Muscle layer of colon (tissue), 2 donors: Measurements from ENCODE around the gene BPIFB2.
"Not testable (repeated sequence)": the region's sequence is repeated elsewhere in the genome, so short reads cannot be mapped to it uniquely, and the experiment has no call there.

Experiments used
- H3K27ac ChIP-seq: one replicate; pipeline ENCODE4 v1.7.0; 2013; ENCODE audit warnings: low read depth, mild to moderate bottlenecking, low read length, moderate library complexity
- H3K27me3 ChIP-seq, 2 donors: one replicate each; pipeline ENCODE4 v1.7.0; 2013; ENCODE audit warnings: low read length in 2 of 2, mild to moderate bottlenecking in 2 of 2; ENCODE audit not compliant: insufficient read depth in 2 of 2, control insufficient read depth in 1 of 2
- H3K36me3 ChIP-seq: one replicate; pipeline ENCODE4 v1.7.0; 2013; ENCODE audit warnings: mild to moderate bottlenecking, low read length; ENCODE audit not compliant: insufficient read depth
- H3K4me1 ChIP-seq: one replicate; pipeline ENCODE4 v1.7.0; 2013; ENCODE audit warnings: mild to moderate bottlenecking, low read length; ENCODE audit not compliant: insufficient read depth
- H3K4me3 ChIP-seq, 2 donors: one replicate each; pipeline ENCODE4 v1.7.0; 2013; ENCODE audit warnings: low read length in 2 of 2, low read depth in 1 of 2, mild to moderate bottlenecking in 1 of 2, moderate library complexity in 1 of 2
- H3K9ac ChIP-seq: one replicate; pipeline ENCODE4 v1.7.0; 2013; ENCODE audit warnings: low read length
- H3K9me3 ChIP-seq: one replicate; pipeline ENCODE4 v1.7.0; 2013; ENCODE audit warnings: mild to moderate bottlenecking, low read length
- donor health status: abdominal sarcoma.
- donor health status: Adenocarcinoma of cecum.

BPIFB2 gene

DNA sequence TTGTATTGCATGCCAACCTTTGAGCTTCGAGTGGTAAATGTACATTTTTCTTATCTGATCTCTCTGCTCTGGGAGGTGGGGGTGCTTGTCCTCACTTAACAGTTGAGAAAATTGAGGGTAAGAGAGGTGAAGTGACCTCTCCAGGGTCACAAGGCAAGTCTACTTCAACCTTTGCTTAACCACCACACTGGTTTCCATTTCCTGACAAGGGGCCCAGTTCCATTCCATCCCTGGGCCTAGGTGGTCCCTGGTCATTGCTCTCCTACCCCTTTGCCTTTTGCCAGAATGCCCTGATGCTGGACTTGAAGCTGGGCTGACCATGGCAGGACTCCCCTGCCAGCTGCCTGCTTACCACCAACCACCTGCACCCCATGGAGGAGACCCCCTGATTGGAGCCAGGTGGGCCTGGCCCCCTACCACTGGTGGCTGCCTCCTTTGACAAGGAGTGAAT, 36.3 kb downstream of the BPIFB2 start:
- Histone ChIP-seq H3K27ac (no peak overlapping the region), H3K4me1 (no peaks in the 10 kb centered on the region), H3K4me3 (no peak overlapping the region), H3K27me3 (no peaks in the 10 kb centered on the region), H3K9me3 (no peaks in the 10 kb centered on the region), H3K36me3 (no peaks in the 10 kb centered on the region), H3K9ac (no peak overlapping the region)

DNA sequence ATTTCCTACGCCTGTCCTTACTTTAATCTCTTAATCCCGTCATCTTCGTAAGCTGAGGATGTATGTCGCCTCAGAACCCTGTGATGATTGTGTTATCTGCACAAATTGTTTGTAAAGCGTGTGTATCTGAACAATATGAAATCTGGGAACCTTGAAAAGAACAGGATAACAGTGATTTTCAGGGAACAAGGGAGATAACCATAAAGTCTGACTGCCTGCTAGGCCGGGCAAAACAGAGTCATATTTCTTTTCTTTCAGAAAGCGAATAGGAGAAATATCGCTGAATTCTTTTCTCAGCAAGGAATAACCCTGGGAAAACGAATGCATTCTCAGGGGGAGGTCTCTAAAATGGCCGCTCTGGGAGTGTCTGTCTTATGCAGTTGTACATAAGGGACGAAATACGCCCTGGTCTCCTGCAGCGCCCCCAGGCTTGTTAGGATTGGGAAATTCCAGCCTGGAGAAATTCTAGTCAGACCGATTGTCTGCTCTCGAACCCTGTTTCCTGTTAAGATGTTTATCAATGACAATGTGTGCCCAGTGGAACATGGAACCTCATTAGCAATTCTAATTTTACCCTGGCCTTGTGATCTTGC, 37.7 kb downstream of the BPIFB2 start:
- not testable (repeated sequence) for H3K4me1 ChIP-seq, H3K4me3 ChIP-seq, H3K36me3 ChIP-seq, H3K9ac ChIP-seq, H3K27ac ChIP-seq, H3K27me3 ChIP-seq, H3K9me3 ChIP-seq

DNA sequence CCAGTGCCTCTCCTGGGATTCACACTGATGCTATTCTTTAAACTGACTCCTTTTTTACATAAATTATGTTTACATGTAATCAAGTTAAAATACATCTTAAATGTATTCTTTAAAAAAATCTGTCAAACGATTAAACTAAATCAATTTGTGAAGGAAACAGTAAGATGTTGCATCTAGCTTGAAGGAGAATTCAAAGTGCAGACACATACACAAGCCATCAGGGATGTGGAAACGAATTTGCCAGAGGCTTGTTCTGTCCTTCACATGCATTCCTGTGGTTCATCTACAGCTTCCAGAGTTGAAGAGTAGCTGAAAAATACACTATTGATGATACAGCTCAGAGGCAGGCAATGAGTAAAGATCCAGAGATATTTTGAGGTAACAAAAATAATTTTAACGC, 38.9 kb downstream of the BPIFB2 start:
- Histone ChIP-seq H3K4me1 (no peaks in the 10 kb centered on the region), H3K27me3 (no peaks in the 10 kb centered on the region), H3K36me3 (no peaks in the 10 kb centered on the region), H3K4me3 (no peak overlapping the region), H3K27ac (no peak overlapping the region), H3K9ac (no peak overlapping the region), H3K9me3 (no peaks in the 10 kb centered on the region)

DNA sequence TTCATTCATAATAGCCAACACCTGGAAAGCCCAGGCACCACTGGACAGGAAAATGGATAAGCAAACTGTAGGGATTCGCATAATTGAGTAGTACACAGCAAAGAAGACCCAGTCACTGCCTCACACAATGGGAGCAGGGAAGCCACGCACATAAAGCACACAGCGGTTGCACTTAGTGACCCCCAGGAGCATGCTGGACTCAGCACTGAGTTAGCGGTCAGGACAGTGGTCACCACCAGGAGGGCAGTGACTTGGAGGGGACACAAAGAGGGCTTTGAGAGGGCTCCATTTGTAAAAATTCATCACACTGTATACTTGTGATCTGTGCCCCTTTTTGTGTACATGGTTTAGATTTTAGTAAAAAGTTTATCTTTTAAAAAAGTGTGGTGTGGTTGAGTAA, 43.8 kb downstream of the BPIFB2 start:
- H3K36me3 ChIP-seq = no peaks in the 10 kb centered on the region
- no peak overlapping the region for H3K9ac ChIP-seq
- no peak overlapping the region for H3K27ac ChIP-seq
- H3K4me1 ChIP-seq = no peaks in the 10 kb centered on the region
- H3K9me3 ChIP-seq = no peaks in the 10 kb centered on the region
- H3K4me3 ChIP-seq = no peak overlapping the region
- no peaks in the 10 kb centered on the region for H3K27me3 ChIP-seq

DNA sequence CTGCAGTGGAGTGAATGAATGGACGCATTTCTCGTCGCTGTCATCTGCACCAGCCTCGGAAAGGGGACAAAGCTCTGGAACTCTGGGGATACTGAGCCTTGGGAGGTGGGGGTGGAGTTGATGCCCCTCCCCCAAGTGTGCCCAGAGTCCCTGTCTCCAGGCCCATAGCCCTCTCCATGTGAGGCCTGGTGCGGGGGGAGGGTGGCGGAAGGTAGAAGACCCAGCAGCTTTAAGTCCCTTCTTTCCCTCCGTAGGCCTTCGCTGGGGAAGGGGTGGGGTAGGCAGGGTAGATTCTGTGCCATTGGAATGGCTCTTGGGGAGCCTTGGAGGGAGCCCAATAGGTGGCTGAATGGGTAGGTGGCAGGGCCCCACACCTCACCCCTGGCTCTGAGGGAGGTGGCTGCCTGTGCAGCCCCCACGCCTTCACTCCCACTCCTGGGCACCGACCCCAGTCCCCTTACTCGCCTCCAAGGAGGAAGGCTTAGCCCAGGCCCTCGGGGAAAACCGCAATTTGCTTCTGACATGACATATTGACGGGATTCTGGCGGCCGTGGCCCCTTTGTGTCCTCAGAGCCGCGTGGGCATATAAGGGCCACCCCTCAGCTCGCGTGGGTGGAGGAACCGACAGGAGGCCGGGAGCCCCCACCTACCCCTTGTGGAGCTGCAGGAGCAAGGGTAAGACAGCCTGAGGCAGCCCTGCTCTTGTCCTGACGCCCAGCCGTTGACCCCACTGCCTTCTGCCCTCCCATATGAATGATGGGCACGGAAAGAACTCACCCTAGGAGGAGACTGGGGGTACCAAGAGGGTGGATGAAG, 46.0 kb downstream of the BPIFB2 start, which contains the start of gene BPIFB3:
Gene BPIFB3, plus strand, starts transcription at position 613 of the 816 bp plus-strand sequence. CDS start 1,533 bp downstream, outside the sequence.
- Histone ChIP-seq H3K27me3 (no peaks in the 10 kb centered on the region), H3K9me3 (no peaks in the 10 kb centered on the region), H3K36me3 (no peaks in the 10 kb centered on the region), H3K4me1 (no peaks in the 10 kb centered on the region), H3K4me3 (no peak within 1 kb of the TSS), H3K9ac (no peak within 1 kb of the TSS), H3K27ac (no peak within 1 kb of the TSS)

DNA sequence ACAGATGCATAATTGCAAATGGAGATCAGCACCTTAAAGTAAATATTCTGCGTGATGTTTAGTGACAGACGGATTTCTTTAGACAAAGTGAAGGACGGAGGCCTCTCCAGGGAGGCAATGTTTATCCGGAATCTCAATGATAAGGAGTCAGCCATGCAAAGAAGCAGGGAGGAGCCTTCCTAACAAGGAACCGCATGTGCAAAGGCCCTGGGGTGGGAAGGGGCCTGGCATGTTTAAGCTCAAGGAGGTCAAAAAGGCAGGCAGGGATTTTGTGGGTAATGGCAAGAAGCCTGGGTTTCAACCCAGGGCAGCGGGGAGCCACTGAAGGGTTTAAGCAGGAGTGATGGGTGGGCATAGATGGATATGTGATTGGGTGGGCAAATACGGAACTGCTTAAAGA, 46.9 kb downstream of the BPIFB2 start:
- Histone ChIP-seq H3K36me3 (no peaks in the 10 kb centered on the region), H3K27me3 (no peaks in the 10 kb centered on the region), H3K4me3 (no peak overlapping the region), H3K27ac (no peak overlapping the region), H3K9ac (no peak overlapping the region), H3K4me1 (no peaks in the 10 kb centered on the region), H3K9me3 (no peaks in the 10 kb centered on the region)

DNA sequence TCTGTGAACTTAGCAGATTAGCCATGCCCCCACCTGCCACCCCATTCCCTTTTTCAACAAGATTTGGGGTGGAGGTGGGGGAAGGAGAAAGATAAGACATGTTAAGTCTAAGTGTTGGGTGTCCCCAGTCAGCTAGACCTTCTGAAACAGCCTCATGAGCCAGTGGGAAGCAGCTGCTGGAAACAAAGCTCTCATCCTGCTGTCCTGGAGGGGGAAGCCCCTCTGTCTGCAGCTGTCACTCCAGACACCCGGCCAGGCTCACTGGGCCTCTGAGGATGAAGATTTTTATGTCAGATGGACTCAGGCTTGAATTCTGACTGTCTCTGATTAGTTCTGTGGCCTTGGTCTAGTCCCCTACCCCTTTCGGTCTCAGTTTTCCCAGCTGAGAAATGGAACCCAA, 47.3 kb downstream of the BPIFB2 start:
- no peaks in the 10 kb centered on the region for H3K36me3 ChIP-seq
- no peaks in the 10 kb centered on the region for H3K9me3 ChIP-seq
- H3K9ac ChIP-seq = no peak overlapping the region
- H3K4me3 ChIP-seq = no peak overlapping the region
- H3K27me3 ChIP-seq = no peaks in the 10 kb centered on the region
- no peaks in the 10 kb centered on the region for H3K4me1 ChIP-seq
- no peak overlapping the region for H3K27ac ChIP-seq

DNA sequence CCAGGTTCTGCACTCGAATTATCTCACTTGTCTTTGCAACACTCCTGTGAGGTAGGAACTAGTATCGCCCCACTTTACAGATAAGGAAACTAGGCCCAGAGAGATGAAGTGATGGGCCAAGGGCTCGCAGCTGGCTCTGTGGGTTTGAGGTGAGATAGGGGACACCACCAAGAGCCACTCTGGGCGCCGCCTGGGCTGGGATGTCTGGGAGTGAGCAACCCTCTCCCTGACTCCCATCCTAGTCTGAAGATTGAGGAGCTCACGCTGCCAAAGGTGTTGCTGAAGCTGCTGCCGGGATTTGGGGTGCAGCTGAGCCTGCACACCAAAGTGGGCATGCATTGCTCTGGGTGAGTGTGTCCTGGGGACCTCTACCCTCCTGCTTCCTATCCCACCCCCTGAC, 51.6 kb downstream of the BPIFB2 start:
- no peaks in the 10 kb centered on the region for H3K27me3 ChIP-seq
- H3K4me1 ChIP-seq = no peaks in the 10 kb centered on the region
- H3K9ac ChIP-seq = no peak overlapping the region
- H3K27ac ChIP-seq = no peak overlapping the region
- H3K36me3 ChIP-seq = no peaks in the 10 kb centered on the region
- H3K9me3 ChIP-seq = no peaks in the 10 kb centered on the region
- no peak overlapping the region for H3K4me3 ChIP-seq

DNA sequence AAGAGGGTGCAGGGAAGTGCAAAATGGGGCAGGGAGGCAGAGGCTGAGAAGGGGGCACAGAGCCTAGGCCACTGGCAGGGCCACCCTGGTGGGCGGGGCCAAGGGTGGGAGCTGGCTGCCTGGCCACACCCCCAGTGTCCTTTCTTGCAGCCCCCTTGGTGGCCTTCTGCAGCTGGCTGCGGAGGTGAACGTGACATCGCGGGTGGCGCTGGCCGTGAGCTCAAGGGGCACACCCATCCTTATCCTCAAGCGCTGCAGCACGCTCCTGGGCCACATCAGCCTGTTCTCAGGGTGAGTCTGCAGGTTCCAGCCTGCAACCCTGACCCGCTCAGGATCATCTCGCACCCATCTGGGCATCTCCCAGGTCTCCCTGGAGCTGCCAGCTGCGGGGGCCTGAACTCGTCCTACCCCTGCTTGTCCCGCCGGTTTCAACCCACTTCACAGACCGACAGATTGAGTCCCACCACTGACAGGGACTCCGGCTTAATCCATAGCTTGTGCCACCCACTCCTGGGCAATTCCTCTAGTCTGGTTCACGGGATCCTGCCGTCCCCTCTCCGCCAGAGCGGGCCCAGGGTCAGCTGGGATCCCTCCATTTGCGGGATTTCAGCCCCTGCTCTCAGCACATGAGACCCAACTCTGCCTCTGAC, 52.4 kb downstream of the BPIFB2 start:
- H3K36me3 ChIP-seq = no peaks in the 10 kb centered on the region
- no peak overlapping the region for H3K9ac ChIP-seq
- H3K27me3 ChIP-seq = no peaks in the 10 kb centered on the region
- no peaks in the 10 kb centered on the region for H3K4me1 ChIP-seq
- no peaks in the 10 kb centered on the region for H3K9me3 ChIP-seq
- H3K27ac ChIP-seq = no peak overlapping the region
- H3K4me3 ChIP-seq = no peak overlapping the region

DNA sequence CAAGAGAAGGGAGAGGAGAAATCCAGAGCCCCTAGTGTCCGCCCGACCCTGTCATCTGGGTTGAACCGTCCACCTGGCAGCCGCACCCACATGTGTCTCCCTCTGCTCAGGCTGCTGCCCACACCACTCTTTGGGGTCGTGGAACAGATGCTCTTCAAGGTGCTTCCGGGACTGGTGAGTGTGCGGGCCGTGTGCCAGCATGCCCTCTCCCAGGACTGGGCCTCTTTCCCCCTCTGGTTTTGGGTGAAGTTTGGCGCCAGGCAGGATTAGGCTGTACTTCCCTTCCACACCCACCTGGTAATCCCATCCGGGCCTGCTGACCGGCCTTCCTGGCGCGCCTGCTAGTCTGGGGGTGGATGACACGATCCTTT, 54.1 kb downstream of the BPIFB2 start:
- no peak overlapping the region for H3K9ac ChIP-seq
- H3K4me1 ChIP-seq = no peaks in the 10 kb centered on the region
- H3K27ac ChIP-seq = no peak overlapping the region
- H3K36me3 ChIP-seq = no peaks in the 10 kb centered on the region
- H3K27me3 ChIP-seq = no peaks in the 10 kb centered on the region
- H3K9me3 ChIP-seq = no peaks in the 10 kb centered on the region
- H3K4me3 ChIP-seq = no peak overlapping the region

DNA sequence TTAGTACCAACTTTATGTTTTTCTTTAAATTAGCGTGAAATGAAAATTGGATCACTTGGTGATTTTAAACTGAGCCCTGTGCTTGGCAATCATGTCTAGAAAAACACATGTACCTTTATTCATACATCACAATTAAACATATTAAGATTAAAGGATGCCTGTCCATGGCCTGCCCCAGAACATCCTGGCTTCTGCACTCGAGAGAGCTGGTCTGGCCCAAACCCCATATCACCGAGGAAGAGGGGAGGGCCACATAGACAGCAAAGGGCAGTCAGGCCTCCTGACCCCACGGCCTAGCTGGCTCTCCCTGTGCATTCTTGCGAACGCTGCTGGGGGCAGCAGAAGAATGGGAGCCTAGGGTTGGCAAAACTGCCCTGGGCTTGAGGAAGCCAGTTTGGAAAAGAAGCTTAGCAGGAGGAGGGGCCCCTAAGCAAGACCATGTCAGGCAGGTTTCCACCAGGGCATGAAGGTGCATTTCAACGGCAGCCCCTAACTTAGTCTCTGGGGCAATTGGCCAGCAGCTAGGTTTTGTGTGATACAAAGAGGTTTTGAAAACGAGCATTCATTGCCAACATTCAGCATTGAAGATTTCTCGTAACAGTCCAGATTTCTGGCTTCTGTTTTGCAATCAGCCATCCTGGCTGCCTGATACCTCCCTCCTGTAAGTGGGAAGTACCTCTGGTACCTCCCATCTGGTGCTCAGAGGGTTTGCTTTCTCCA, 54.8 kb downstream of the BPIFB2 start:
- Histone ChIP-seq H3K27ac (no peak overlapping the region), H3K27me3 (no peaks in the 10 kb centered on the region), H3K9me3 (no peaks in the 10 kb centered on the region), H3K4me3 (no peak overlapping the region), H3K4me1 (no peaks in the 10 kb centered on the region), H3K36me3 (no peaks in the 10 kb centered on the region), H3K9ac (no peak overlapping the region)
